Activated CD8-positive, alpha-beta memory T cell treated with anti-CD3 and anti-CD28 coated beads, Interleukin-2, amount 50 U/mL, for 4 hours (primary cell): Measurements from ENCODE around the gene PNCK.
"Not testable (repeated sequence)": the region's sequence is repeated elsewhere in the genome, so short reads cannot be mapped to it uniquely, and the experiment has no call there.

Source experiments
- DNase-seq: peaks from one replicate; pipeline ENCODE4 v3.0.0-alpha.2; 2020

PNCK gene

DNA sequence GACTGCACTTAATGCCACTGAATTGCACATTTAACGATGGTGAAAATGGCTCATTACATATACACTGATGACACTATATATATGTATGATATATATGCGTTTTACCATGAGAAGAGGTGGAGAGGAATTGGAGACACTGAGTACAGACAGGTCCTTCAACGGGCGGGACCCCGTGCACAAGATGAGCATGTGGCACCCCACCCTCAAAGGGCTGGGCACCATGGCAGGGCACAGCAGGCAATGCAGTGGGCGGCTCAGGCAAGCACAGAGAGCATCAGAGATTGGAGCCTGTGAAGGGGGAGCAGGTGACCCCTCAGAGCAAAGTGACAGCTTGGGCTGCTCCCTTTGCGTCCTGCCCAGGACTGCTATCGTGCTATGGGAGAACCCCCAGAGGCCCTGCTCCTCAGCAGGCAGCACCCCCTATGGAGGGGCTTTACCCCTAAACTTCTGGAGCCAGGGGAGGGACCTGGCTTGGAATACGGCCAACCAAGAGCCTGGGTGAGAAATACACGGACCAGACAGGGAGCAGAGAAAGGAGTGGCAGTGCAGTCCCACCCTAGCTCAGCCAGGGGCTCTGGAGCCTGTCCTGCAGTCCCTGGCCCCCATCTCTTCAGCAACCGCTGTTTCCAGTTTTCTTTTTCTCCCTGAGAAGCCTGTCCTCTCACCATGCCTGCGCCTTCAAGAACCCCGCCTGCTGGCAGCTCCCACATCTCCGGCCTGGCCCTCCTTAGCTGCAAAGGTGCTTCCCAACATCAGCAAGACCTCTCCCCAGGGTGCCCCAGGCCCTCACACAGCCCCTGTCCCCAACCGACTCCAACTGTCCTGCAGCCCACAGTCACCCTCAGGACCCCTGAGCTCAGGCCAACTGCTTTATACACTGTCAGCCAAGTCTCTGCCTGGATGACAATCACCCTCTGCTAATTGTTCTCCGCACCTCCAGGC, 24.6 kb upstream of the PNCK start:
- no peak for DNase-seq

DNA sequence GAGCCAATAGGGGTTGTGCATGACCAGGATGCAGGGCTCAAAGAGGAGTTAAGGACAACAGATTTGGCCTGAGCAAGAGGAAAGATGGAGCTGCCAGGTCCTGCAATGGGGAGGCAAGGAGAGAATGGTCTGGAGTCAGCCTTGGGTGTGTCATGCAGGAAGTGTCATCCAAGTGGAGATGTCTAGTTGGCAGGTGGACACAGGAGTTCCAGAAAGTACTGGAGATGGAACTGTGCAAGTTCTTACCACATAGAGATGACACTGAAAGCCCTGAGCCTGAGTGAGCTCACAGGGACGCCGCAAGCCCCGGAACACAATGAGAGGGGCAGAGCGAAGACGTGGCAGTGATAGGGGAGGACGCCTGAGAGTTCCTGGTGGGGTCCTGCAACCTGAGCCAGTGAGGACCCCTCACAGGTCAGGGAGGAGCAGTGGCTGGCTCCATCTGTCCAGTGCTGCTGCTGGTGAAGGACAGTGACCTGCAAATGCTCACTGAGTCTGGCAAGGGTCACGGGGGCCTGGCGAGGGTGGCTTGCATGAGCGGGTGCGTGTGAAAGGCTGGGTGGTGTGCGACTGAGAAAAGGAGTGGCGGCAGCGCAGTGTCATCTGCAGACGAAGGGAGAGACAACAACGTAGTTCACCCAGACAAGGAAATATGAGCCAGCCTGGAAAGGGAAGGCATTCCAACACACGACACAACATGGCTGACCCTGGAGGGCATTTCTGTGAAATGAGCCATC, 23.5 kb upstream of the PNCK start:
- not testable (repeated sequence) for DNase-seq

DNA sequence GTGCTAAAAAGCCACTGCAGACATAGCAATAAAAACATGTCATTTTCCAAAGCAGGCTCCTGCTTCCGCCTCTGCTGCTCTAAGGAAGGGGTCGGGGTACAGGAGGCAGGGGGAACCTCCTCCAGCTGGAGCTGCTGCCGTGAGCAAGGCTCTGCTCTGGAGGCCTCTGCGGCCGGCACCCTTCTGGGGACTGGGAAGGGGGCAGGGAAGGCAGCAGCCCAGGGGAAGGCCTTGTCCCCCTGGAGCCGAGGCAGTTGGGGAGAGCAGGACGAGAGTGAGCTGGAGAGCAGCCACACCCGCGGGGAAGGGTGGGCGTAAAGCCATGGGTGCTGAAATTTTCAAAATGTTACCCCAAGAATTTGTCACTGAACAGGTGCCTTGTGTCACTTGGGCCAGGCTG, 22.9 kb upstream of the PNCK start:
- DNase-seq, result not testable (repeated sequence)

DNA sequence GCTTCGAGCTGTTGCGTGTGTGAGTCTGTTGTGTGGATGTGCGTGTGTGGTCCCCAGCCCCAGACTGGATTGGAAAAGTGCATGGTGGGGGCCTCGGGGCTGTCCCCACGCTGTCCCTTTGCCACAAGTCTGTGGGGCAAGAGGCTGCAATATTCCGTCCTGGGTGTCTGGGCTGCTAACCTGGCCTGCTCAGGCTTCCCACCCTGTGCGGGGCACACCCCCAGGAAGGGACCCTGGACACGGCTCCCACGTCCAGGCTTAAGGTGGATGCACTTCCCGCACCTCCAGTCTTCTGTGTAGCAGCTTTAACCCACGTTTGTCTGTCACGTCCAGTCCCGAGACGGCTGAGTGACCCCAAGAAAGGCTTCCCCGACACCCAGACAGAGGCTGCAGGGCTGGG, 22.5 kb upstream of the PNCK start:
- no peak for DNase-seq

GRCh38 chrX:153694687-153695270, 21.2 kb upstream of the PNCK start:
- DNase-seq, result no peak

DNA sequence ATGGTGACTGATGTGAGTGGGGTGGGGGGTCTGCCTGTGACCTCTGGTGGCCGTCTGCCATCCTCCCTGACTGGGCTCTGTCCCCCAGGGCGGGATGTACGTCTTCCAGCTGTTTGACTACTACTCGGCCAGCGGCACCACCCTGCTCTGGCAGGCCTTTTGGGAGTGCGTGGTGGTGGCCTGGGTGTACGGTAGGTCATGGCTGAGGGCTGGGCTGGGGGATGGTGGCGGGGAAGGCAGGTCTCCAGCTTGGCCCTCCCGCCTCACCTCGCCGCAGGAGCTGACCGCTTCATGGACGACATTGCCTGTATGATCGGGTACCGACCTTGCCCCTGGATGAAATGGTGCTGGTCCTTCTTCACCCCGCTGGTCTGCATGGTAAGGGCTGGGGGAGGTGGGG, 20.6 kb upstream of the PNCK start:
- DNase-seq, result not testable (repeated sequence)

- no peak for DNase-seq
These were observed 19.8 kb upstream of the PNCK start for GRCh38 chrX:153693216-153694086.

DNA sequence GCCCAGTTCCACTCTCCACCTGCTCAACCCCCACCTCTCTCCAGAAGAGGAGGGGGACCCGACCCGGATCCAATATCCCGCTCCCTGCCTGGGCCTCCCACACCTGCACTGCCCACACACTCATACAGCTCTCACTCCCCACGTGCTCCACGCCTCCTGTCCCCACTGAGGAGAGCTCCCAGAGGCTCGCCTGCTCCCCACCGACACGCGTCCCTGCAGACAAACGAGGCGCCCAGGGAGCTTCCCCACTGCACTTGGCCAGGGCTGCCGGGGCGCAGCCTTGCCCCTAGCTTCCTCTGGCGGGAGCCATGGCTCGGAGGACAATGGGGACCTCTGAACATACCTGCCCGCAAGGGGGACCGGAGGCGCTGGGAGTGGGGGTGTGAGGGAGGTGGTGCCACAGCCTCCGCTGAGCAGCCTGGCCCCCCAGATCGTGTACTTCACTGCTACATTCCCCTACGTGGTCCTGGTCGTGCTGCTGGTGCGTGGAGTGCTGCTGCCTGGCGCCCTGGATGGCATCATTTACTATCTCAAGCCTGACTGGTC, 19.1 kb upstream of the PNCK start:
- no peak for DNase-seq

DNA sequence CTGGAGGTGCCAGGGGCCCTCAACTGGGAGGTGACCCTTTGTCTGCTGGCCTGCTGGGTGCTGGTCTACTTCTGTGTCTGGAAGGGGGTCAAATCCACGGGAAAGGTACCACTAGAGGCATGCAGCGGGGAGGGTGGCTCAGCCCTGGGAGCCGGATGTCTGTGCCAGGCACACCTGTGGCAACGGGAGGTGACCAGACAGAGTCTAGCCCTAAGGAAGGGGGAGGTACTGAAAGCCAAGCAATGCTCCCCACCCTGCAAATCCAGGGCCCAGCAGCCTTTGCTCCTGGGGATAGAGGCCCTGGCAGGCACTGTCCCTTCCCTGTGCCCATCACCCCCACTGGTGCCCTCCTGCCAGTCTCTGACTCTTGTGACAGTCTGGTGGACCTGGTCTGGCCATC, 18.4 kb upstream of the PNCK start:
- no peak for DNase-seq

GRCh38 chrX:153691032-153691827, 17.6 kb upstream of the PNCK start:
- not testable (repeated sequence) for DNase-seq

DNA sequence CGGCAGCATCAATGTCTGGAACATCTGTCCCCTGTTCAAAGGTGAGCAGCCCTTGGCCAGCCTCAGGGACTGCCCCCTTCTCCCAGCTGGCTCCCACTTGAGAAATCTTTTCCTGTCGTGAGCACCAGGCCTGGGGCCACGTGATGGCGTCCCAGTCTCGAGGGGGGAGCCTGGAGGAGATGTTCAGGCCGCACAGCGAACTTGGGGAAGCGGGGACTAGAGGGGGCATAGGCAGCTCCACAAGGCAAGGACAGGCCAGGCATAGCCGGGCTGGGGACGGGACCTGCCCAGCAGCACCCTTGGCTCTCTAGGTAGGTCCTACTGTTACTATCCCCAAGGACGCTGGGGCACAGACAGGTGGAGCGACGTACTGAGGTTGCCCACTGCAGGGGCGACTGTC, 16.9 kb upstream of the PNCK start:
- no peak for DNase-seq

DNA sequence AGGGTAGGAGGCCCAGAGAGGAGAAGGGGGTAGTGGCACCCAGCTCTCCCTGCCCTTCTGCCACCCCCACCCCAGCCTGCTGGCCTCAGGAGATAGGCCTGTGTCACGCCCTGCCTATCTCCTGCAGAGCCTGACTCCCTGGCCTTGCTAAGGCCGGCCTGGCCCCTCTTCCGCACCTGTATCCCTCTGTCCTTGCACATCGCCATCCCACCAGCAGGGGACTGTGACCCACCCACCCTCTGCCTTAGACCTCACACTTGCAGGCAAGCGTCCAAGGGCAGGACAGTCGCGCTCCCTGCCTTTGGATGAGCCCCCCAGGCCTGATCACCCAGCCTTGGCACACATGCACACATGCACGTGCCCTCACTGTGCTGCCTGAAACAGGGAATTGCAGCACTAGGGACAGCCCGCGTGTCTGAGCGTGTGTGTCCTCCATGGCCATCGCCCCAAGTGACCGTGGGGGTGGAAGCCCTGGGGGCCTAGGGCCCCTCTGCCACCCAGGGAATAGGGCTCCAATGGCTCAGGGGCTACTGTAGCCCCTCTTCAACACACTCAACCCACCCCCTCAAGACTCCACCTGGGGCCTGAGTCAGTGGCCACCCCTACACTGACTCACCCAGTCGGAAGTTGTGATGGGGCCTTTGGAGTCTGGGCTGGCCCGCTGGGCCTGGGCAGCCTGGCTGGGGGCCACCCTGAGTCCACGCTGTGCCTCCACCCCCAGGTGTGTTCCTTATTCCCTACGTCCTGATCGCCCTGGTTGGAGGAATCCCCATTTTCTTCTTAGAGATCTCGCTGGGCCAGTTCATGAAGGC, 16.2 kb upstream of the PNCK start:
- no peak for DNase-seq

- no peak for DNase-seq
These were observed 15.4 kb upstream of the PNCK start for GRCh38 chrX:153688911-153689590.

- no peak for DNase-seq
These were observed 14.9 kb upstream of the PNCK start for GRCh38 chrX:153688506-153688905.

- no peak for DNase-seq
These were observed 14.5 kb upstream of the PNCK start for GRCh38 chrX:153688071-153688470.

- peak; percentile 40 for DNase-seq
These were observed 13.8 kb upstream of the PNCK start, which contains the start of gene SLC6A8 for GRCh38 chrX:153687121-153688039. TSS of gene SLC6A8 (plus strand) at chrX:153687926. CDS start at chrX:153688575, 649 bp downstream.

DNA sequence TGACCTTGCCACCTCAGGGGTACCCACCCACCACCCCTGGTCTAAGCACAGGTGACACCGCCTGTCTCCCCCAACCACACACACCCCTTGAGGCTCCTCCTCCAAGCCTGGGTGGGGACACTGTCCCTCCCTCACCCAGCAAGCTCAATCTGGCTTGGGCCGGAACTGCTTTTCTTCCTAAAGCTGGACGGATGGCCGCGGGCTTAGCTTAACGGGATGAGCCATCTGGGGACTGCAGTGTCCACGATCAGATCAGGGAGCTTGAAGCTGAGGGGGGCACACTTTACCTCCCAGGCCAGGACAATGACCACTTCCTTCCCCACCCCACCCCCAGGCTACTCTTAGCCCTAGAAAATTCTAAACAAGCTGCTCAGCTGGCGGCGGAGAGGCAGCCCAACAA, 13.1 kb upstream of the PNCK start:
- DNase-seq, result no peak
